HCT116 (cell line): ENCODE results near the gene CCDC146. TPM values are rescaled to one million over a fixed set of nuclear protein-coding genes. Genes with fewer than 3 reads are reported as not detected.

Experiments
- ATAC-seq: fragments of 200-7000 bp; cut with Tn5 transposase; 2 replicates; pipeline ENCODE4 v1.9.1; 2020; ENCODE audit warnings: mild to moderate bottlenecking, moderate library complexity
- BruUV-seq: library from RNA; stranded (reverse); fragments of 400-500 nt; replicated peaks from 2 replicates; lab custom pipeline; 2021; lab: Mats Ljungman, UMichigan
- CTCF ChIA-PET: fragments of 300-600 bp; sonication (Branson Sonifier 250); formaldehyde crosslinking; loops from one replicate; lab custom pipeline; 2021; ENCODE audit warnings: antibody characterized with exemption; lab: Charles Lee
- POLR2A ChIA-PET: fragments of 300-600, 350-600 bp; sonication (Branson Sonifier 250); formaldehyde crosslinking; loops from one replicate; lab custom pipeline; 2021; ENCODE audit warnings: antibody characterized with exemption; lab: Charles Lee
- RAD21 ChIA-PET, 2 experiments: fragments of 300-600 bp; sonication (Branson Sonifier 250); formaldehyde crosslinking; loops; one replicate each; lab custom pipeline; 2023; ENCODE audit warnings: low total read pairs in 2 of 2; ENCODE audit not compliant: uncharacterized antibody in 2 of 2, unreplicated experiment in 2 of 2, low non-redundant PET in 1 of 2; lab: Charles Lee
- DNase-seq: peaks from one replicate; pipeline ENCODE4 v3.0.0-alpha.2; 2010; ENCODE audit warnings: low read depth, low spot score
- H2AFZ ChIP-seq: fragments of 200-600 bp; shearing (Covaris generic), sonication (generic); 2 replicates; pipeline ENCODE4 v1.6.1; 2017; ENCODE audit warnings: low read depth, mixed run types, mixed read lengths, antibody characterized with exemption, low read length; ENCODE audit not compliant: poor library complexity, severe bottlenecking
- H3K27ac ChIP-seq: 2 replicates; pipeline ENCODE4 v1.5.1; 2012; ENCODE audit warnings: low read depth, low read length
- H3K27me3 ChIP-seq: fragments of 200-600 bp; sonication (generic); 2 replicates; pipeline ENCODE4 v1.6.1; 2016; ENCODE audit warnings: mixed run types, low read length, mixed read lengths; ENCODE audit not compliant: insufficient read depth
- H3K36me3 ChIP-seq, 2 experiments: fragments of 200-500 bp in 1 of 2; fragments of 200-600 bp in 1 of 2; sonication (Bioruptor generic) in 1 of 2; sonication (generic) in 1 of 2; 2 replicates each; pipeline versions ENCODE4 v1.5.1 to v1.6.1; 2014 to 2016; ENCODE audit warnings: low read length in 2 of 2, inconsistent platforms in 1 of 2, mixed read lengths in 1 of 2, mixed run types in 1 of 2; ENCODE audit not compliant: insufficient read depth in 2 of 2, control insufficient read depth in 1 of 2
- H3K4me1 ChIP-seq, 2 experiments: fragments of 200-600 bp in 1 of 2; sonication (generic) in 1 of 2; 2 replicates each; pipeline versions ENCODE4 v1.5.1 to v1.6.1; 2012 to 2017; ENCODE audit warnings: low read length in 2 of 2, inconsistent platforms in 1 of 2, mild to moderate bottlenecking in 1 of 2, mixed read lengths in 1 of 2, mixed run types in 1 of 2, moderate library complexity in 1 of 2; ENCODE audit not compliant: insufficient read depth in 2 of 2, control insufficient read depth in 1 of 2
- H3K4me2 ChIP-seq: fragments of 200-600 bp; sonication (generic); 2 replicates; pipeline ENCODE4 v1.6.1; 2017; ENCODE audit warnings: mixed run types, low read length, mixed read lengths
- H3K4me3 ChIP-seq, 2 experiments: fragments of 200-600 bp in 1 of 2; sonication (generic) in 1 of 2; replicated peaks in 1 of 2; 2 replicates each; pipeline ENCODE4 v1.5.1; 2011 to 2016; ENCODE audit warnings: low read length in 2 of 2, control low read depth in 1 of 2, low read depth in 1 of 2, mild to moderate bottlenecking in 1 of 2, mixed read lengths in 1 of 2, mixed run types in 1 of 2
- H3K79me2 ChIP-seq: fragments of 200-600 bp; sonication (generic); 2 replicates; pipeline ENCODE4 v1.6.1; 2017; ENCODE audit warnings: mild to moderate bottlenecking, mixed run types, low read length, moderate library complexity, mixed read lengths; ENCODE audit not compliant: insufficient read depth
- H3K9ac ChIP-seq: fragments of 200-600 bp; sonication (generic); 2 replicates; pipeline ENCODE4 v1.6.1; 2016; ENCODE audit warnings: low read length, mixed read lengths
- H3K9me2 ChIP-seq: fragments of 200-600 bp; sonication (generic), shearing (Covaris generic); 2 replicates; pipeline ENCODE4 v1.6.1; 2017; ENCODE audit warnings: mixed run types, mild to moderate bottlenecking, moderate library complexity; ENCODE audit not compliant: insufficient read depth
- H3K9me3 ChIP-seq, 2 experiments: fragments of 200-500 bp in 1 of 2; fragments of 200-600 bp in 1 of 2; sonication (Bioruptor generic) in 1 of 2; sonication (generic) in 1 of 2; 2 replicates each; pipeline ENCODE4 v1.6.1; 2014 to 2017; ENCODE audit warnings: low read length in 2 of 2, mixed read lengths in 2 of 2, inconsistent platforms in 1 of 2, low read depth in 1 of 2, mild to moderate bottlenecking in 1 of 2, mixed run types in 1 of 2, moderate library complexity in 1 of 2; ENCODE audit not compliant: control insufficient read depth in 1 of 2, insufficient read depth in 1 of 2
- H4K20me1 ChIP-seq: fragments of 200-600 bp; sonication (generic), shearing (Covaris generic); 2 replicates; pipeline ENCODE4 v1.6.1; 2017; ENCODE audit warnings: mixed run types, mild to moderate bottlenecking, moderate library complexity; ENCODE audit not compliant: insufficient read depth
- CBX3 ChIP-seq: IDR thresholded peaks from 2 replicates; pipeline ENCODE4 v1.6.1; 2012; ENCODE audit warnings: low read depth
- EGR1 ChIP-seq: IDR thresholded peaks from 2 replicates; pipeline ENCODE4 v1.6.1; 2012; ENCODE audit warnings: low read depth
- ELF1 ChIP-seq: IDR thresholded peaks from 2 replicates; pipeline ENCODE4 v1.6.1; 2012; ENCODE audit warnings: low read depth, borderline replicate concordance
- EZH2 ChIP-seq: fragments of 200-600 bp; sonication (generic); IDR thresholded peaks from 2 replicates; pipeline ENCODE4 v1.6.1; 2017; ENCODE audit warnings: antibody characterized with exemption, mixed run types
- EZH2phosphoT487 ChIP-seq: fragments of 200-600 bp; IDR thresholded peaks from 2 replicates; pipeline ENCODE4 v1.6.1; 2018; ENCODE audit warnings: antibody characterized with exemption, borderline replicate concordance
- FOSL1 ChIP-seq: IDR thresholded peaks from 2 replicates; pipeline ENCODE4 v1.6.1; 2012; ENCODE audit warnings: low read depth
- POLR2A ChIP-seq: IDR thresholded peaks from 2 replicates; pipeline ENCODE4 v1.7.0; 2011; ENCODE audit warnings: borderline replicate concordance; ENCODE audit not compliant: insufficient read depth, insufficient read length; ENCODE audit errors: extremely low read depth
- POLR2AphosphoS5 ChIP-seq: IDR thresholded peaks from 2 replicates; pipeline ENCODE4 v1.6.1; 2011; ENCODE audit warnings: mild to moderate bottlenecking, low read depth, low read length, moderate library complexity
- RAD21 ChIP-seq: IDR thresholded peaks from 2 replicates; pipeline ENCODE4 v1.6.1; 2012; ENCODE audit warnings: low read depth, mild to moderate bottlenecking
- SIN3A ChIP-seq: IDR thresholded peaks from 2 replicates; pipeline ENCODE4 v1.6.1; 2012; ENCODE audit warnings: low read depth
- SRF ChIP-seq: IDR thresholded peaks from 2 replicates; pipeline ENCODE4 v1.6.1; 2012; ENCODE audit warnings: low read depth
- YY1 ChIP-seq: IDR thresholded peaks from 2 replicates; pipeline ENCODE4 v1.6.1; 2011; ENCODE audit warnings: low read length, low read depth, moderate library complexity, mild to moderate bottlenecking; ENCODE audit not compliant: insufficient replicate concordance; ENCODE audit errors: extremely low read depth
- ZFX ChIP-seq: fragments of 450-650 bp; IDR thresholded peaks from 2 replicates; pipeline ENCODE4 v1.6.1; 2017
- ZNF274 ChIP-seq: fragments of 200-500 bp; sonication (Bioruptor generic); IDR thresholded peaks from 2 replicates; pipeline ENCODE4 v1.6.1; 2014; ENCODE audit warnings: mild to moderate bottlenecking, low read depth, low read length, inconsistent platforms
- intact Hi-C: fragments of 100-400 bp; cut with micrococcal nuclease; formaldehyde crosslinking; loops from 2 replicates; pipeline ENCODE4 v1.10.0; 2022
- total RNA-seq: library from RNA; stranded (reverse); gene quantifications from one replicate; pipeline ENCODE4 v1.2.1, GENCODE V29; 2021; ENCODE audit not compliant: unreplicated experiment
- TF ChIP-seq, protein P1 (sequence below), 3 experiments: fragments of 200-600 bp in 1 of 3; sonication (generic) in 1 of 3; IDR thresholded peaks in 2 of 3; conservative IDR thresholded peaks in 1 of 3; 2 replicates each; pipeline ENCODE4 v1.5.1; 2012 to 2017; ENCODE audit warnings: low read depth in 2 of 3, low read length in 2 of 3, antibody characterized with exemption in 1 of 3, borderline replicate concordance in 1 of 3, control low read depth in 1 of 3, mild to moderate bottlenecking in 1 of 3, mixed read lengths in 1 of 3, mixed run types in 1 of 3, moderate library complexity in 1 of 3; ENCODE audit not compliant: insufficient read depth in 1 of 3
- TF ChIP-seq, protein P2 (sequence below): IDR thresholded peaks from 2 replicates; pipeline ENCODE4 v1.6.1; 2012; ENCODE audit warnings: low read depth
- TF ChIP-seq, protein P3 (sequence below): IDR thresholded peaks from 2 replicates; pipeline ENCODE4 v1.6.1; 2012

CCDC146 gene
- total RNA-seq, 1 experiment from 2014 or later: 6.3 TPM

- ATAC-seq (no peak), DNase-seq (no peak)
- Histone ChIP-seq H2AFZ (no peak overlapping the region), H3K27me3 (no peaks in the 10 kb centered on the region), H3K27ac (no peak overlapping the region), H3K9me2 (no peaks in the 10 kb centered on the region), H3K9ac (no peak overlapping the region), H3K4me3 (no peak overlapping the region), H4K20me1 (no peaks in the 10 kb centered on the region), H3K79me2 (no peaks in the 10 kb centered on the region), H3K4me1 (no peaks in the 10 kb centered on the region), H3K36me3 (no peaks in the 10 kb centered on the region), H3K4me2 (no peak overlapping the region), H3K9me3 (no peaks in the 10 kb centered on the region)
- no peak for TF ChIP-seq EGR1
- ChIA-PET CTCF (interaction anchor here (2.2 to 2.5 kb wide), 2 partner anchors 10 to 126 kb away, joined by 9 to 10 read pairs; partner anchors contain the start of gene CCDC146), RAD21 (no interaction called here), POLR2A (no interaction called here)
- no TSS peak for BruUV-seq
- intact Hi-C loops: loop anchor here (5.0 kb wide), 2 partner anchors 84 to 121 kb away; no protein-coding TSS in a partner anchor
Observed at GRCh38 chr7:77248154-77248553, 125.7 kb downstream of the CCDC146 start.

GRCh38 chr7:77252506-77252905 is 130.1 kb downstream of the CCDC146 start:
- ChIA-PET CTCF (no interaction called here), POLR2A (no interaction called here), RAD21 (no interaction called here)
- H3K4me2 ChIP-seq: no peak overlapping the region
- BruUV-seq: no TSS peak
- H3K4me1 ChIP-seq: no peaks in the 10 kb centered on the region
- ATAC-seq: no peak
- H3K9ac ChIP-seq: no peak overlapping the region
- H3K27me3 ChIP-seq: no peaks in the 10 kb centered on the region
- DNase-seq: no peak
- H2AFZ ChIP-seq: no peak overlapping the region
- intact Hi-C loops: no loop called here
- H3K9me2 ChIP-seq: no peaks in the 10 kb centered on the region
- no peaks in the 10 kb centered on the region for H3K36me3 ChIP-seq
- no peaks in the 10 kb centered on the region for H4K20me1 ChIP-seq
- no peaks in the 10 kb centered on the region for H3K9me3 ChIP-seq
- no peak overlapping the region for H3K4me3 ChIP-seq
- no peak overlapping the region for H3K27ac ChIP-seq
- H3K79me2 ChIP-seq: no peaks in the 10 kb centered on the region
- TF ChIP-seq SIN3A (no peak), EZH2 (no peak), ELF1 (no peak), ZNF274 (no peak), POLR2AphosphoS5 (no peak), POLR2A (no peak), ZFX (no peak), EZH2phosphoT487 (no peak), YY1 (no peak), SRF (no peak), CBX3 (no peak), FOSL1 (no peak), RAD21 (no peak)
- TF ChIP-seq, protein P1, sequence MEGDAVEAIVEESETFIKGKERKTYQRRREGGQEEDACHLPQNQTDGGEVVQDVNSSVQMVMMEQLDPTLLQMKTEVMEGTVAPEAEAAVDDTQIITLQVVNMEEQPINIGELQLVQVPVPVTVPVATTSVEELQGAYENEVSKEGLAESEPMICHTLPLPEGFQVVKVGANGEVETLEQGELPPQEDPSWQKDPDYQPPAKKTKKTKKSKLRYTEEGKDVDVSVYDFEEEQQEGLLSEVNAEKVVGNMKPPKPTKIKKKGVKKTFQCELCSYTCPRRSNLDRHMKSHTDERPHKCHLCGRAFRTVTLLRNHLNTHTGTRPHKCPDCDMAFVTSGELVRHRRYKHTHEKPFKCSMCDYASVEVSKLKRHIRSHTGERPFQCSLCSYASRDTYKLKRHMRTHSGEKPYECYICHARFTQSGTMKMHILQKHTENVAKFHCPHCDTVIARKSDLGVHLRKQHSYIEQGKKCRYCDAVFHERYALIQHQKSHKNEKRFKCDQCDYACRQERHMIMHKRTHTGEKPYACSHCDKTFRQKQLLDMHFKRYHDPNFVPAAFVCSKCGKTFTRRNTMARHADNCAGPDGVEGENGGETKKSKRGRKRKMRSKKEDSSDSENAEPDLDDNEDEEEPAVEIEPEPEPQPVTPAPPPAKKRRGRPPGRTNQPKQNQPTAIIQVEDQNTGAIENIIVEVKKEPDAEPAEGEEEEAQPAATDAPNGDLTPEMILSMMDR (IDR thresholded peaks at IDR 0.05 in 2 of 3, conservative IDR thresholded peaks at IDR 0.05 in 1 of 3; ENCODE audit: borderline replicate concordance in 1 of 3, insufficient read depth in 1 of 3, low read depth in 2 of 3, low read length in 2 of 3): no peak
- TF ChIP-seq, protein P2, sequence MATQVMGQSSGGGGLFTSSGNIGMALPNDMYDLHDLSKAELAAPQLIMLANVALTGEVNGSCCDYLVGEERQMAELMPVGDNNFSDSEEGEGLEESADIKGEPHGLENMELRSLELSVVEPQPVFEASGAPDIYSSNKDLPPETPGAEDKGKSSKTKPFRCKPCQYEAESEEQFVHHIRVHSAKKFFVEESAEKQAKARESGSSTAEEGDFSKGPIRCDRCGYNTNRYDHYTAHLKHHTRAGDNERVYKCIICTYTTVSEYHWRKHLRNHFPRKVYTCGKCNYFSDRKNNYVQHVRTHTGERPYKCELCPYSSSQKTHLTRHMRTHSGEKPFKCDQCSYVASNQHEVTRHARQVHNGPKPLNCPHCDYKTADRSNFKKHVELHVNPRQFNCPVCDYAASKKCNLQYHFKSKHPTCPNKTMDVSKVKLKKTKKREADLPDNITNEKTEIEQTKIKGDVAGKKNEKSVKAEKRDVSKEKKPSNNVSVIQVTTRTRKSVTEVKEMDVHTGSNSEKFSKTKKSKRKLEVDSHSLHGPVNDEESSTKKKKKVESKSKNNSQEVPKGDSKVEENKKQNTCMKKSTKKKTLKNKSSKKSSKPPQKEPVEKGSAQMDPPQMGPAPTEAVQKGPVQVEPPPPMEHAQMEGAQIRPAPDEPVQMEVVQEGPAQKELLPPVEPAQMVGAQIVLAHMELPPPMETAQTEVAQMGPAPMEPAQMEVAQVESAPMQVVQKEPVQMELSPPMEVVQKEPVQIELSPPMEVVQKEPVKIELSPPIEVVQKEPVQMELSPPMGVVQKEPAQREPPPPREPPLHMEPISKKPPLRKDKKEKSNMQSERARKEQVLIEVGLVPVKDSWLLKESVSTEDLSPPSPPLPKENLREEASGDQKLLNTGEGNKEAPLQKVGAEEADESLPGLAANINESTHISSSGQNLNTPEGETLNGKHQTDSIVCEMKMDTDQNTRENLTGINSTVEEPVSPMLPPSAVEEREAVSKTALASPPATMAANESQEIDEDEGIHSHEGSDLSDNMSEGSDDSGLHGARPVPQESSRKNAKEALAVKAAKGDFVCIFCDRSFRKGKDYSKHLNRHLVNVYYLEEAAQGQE: no peak
- TF ChIP-seq, protein P3, sequence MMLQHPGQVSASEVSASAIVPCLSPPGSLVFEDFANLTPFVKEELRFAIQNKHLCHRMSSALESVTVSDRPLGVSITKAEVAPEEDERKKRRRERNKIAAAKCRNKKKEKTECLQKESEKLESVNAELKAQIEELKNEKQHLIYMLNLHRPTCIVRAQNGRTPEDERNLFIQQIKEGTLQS: no peak
